GM23248 (cell line): ENCODE data around the gene HABP2.

ENCODE experiments used
- EZH2 ChIP-seq: fragments of 200-600 bp; sonication (generic); IDR thresholded peaks from 2 replicates; pipeline ENCODE4 v1.6.1; 2018; ENCODE audit warnings: antibody characterized with exemption, mild to moderate bottlenecking; ENCODE audit not compliant: insufficient read depth, poor library complexity, severe bottlenecking
- EZH2phosphoT487 ChIP-seq: fragments of 200-600 bp; sonication (generic); IDR thresholded peaks from 2 replicates; pipeline ENCODE4 v1.6.1; 2018; ENCODE audit warnings: antibody characterized with exemption, moderate library complexity, mild to moderate bottlenecking, low read depth; ENCODE audit not compliant: insufficient read depth

DNA sequence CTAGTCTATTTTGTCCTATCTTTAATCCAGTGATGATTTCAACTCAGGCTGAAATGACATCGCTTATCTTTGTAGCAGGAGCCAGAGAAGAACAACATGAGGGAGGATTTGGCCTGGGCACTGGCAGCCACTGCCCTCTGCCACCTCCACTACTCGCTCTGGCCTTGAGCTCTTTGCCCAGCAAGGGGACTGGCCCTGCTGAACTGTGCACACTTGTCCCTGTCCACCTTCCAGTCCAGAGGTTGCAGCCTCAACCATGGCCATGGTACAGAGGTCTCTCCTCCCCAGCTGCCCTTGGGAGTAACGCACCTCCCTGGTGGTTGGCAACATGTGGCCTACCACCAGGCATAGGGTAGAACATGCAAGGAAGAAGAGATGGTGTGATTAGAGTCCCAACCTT, 8.4 kb downstream of the HABP2 start:
- TF ChIP-seq EZH2 = no peak
- no peak for TF ChIP-seq EZH2phosphoT487
